Measurements from ENCODE around the gene GTPBP1. TPM values are rescaled to one million over a fixed set of nuclear protein-coding genes. Genes with fewer than 3 reads are reported as not detected.

The GTPBP1 gene
- total RNA-seq, 1 experiment from 2014 or later, result 108 TPM

DNA sequence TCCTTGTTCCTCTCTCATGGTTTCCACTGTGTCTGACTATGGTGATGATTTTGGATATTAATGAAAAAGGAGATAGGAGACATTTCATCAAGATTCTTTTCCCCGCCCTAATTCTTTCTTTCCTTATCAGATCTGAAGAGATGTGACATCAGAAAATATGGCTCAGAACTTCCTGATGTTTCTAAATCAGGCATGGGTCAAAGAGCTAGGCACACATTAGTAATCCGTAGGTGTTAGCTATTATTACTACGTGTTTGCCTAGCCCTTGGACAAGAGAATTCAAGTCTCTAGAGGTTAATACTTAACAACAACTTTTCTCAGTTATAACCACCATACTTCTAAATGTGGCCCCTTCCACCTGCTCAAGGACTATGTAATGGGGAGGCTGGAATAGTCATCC, 10.8 kb upstream of the GTPBP1 start:
- Histone ChIP-seq H3K79me1 (ENCODE audit: insufficient read depth, low read depth, low read length, poor library complexity, severe bottlenecking) (peaks cover 3% of the 10 kb centered on the region), H3K4me1 (ENCODE audit: insufficient read depth, low read length) (peaks cover 5% of the 10 kb centered on the region), H3K56ac (ENCODE audit: insufficient read length, low read depth, low read length) (no peak overlapping the region), H4K5ac (ENCODE audit: insufficient read length, low read depth, low read length) (no peak overlapping the region), H2AFZ (ENCODE audit: low read length) (no peak overlapping the region), H3K23ac (ENCODE audit: insufficient read length, low read depth, low read length) (no peak overlapping the region), H4K20me1 (ENCODE audit: control insufficient read depth, insufficient read depth, insufficient read length) (no peaks in the 10 kb centered on the region), H3K18ac (ENCODE audit: insufficient read length, low read depth, low read length) (no peak overlapping the region), H3K4me2 (ENCODE audit: insufficient read depth, insufficient read length, low read length) (no peak overlapping the region), H3K23me2 (ENCODE audit: insufficient read length, low read depth, low read length, poor library complexity, severe bottlenecking) (peaks cover 6% of the 10 kb centered on the region), H2AK5ac (ENCODE audit: insufficient read length, low read length) (no peak overlapping the region), H3K9ac (ENCODE audit: extremely low read depth, insufficient read length, low read length) (no peak overlapping the region), H3K4ac (ENCODE audit: low read depth, low read length) (no peak overlapping the region), H2BK5ac (ENCODE audit: insufficient read length, low read length) (no peak overlapping the region), H2BK15ac (ENCODE audit: low read depth, low read length) (no peak overlapping the region), H3K9me3 (ENCODE audit: control insufficient read depth, low read depth, low read length) (no peaks in the 10 kb centered on the region), H3K14ac (ENCODE audit: insufficient read depth, low read length) (no peak overlapping the region), H3K79me2 (ENCODE audit: insufficient read depth, low read length) (peaks cover 9% of the 10 kb centered on the region), H2BK12ac (ENCODE audit: insufficient read length, low read depth, low read length) (no peak overlapping the region), H2BK120ac (ENCODE audit: low read depth, low read length, poor library complexity, severe bottlenecking) (no peak overlapping the region), H4K91ac (ENCODE audit: insufficient read length, low read depth, low read length) (no peak overlapping the region), H3K27ac (ENCODE audit: insufficient read length, low read depth, low read length) (no peak overlapping the region), H3K27me3 (ENCODE audit: insufficient read depth, low read length) (no peaks in the 10 kb centered on the region), H2BK20ac (ENCODE audit: low read depth, low read length, poor library complexity, severe bottlenecking) (no peak overlapping the region), H4K8ac (replicated peaks; ENCODE audit: insufficient read length, low read depth, low read length) (no peak overlapping the region), H3T11ph (ENCODE audit: low read length) (no peak overlapping the region)
- peaks cover 7 to 32% (median 31%) of the 10 kb centered on the region in 3 experiments; a peak in 6 of 7 replicates for H3K36me3 Mint-ChIP-seq (ENCODE audit: insufficient read depth in 1 of 3, low read depth in 3 of 3)
- H3K27ac Mint-ChIP-seq, result no peak overlapping the region
- TF ChIP-seq CTCF (conservative IDR thresholded peaks at IDR 0.05), result no peak
- WGBS (ENCODE audit: extremely low coverage, insufficient read length, low lambda C conversion rate), result no CpG with 5 or more reads among the region's 3 CpGs
- H3K4me1 Mint-ChIP-seq, result peaks cover 32 to 33% of the 10 kb centered on the region in 2 experiments
- H3K4me3 Mint-ChIP-seq, result no peak overlapping the region
- no peak for DNase-seq
- H3K27me3 Mint-ChIP-seq (ENCODE audit: low read depth), result no peaks in the 10 kb centered on the region
- H3K9me3 Mint-ChIP-seq, result no peaks in the 10 kb centered on the region

Data from H9 (cell line).